HCT116 (cell line): ENCODE results near the gene WBP1L. TPM values are rescaled to one million over a fixed set of nuclear protein-coding genes. Genes with fewer than 3 reads are reported as not detected.

Source experiments
- ATAC-seq: fragments of 200-7000 bp; cut with Tn5 transposase; 2 replicates; pipeline ENCODE4 v1.9.1; 2020; ENCODE audit warnings: mild to moderate bottlenecking, moderate library complexity
- BruUV-seq: library from RNA; stranded (reverse); fragments of 400-500 nt; replicated peaks from 2 replicates; lab custom pipeline; 2021; lab: Mats Ljungman, UMichigan
- CTCF ChIA-PET: fragments of 300-600 bp; sonication (Branson Sonifier 250); formaldehyde crosslinking; loops from one replicate; lab custom pipeline; 2021; ENCODE audit warnings: antibody characterized with exemption; lab: Charles Lee
- POLR2A ChIA-PET: fragments of 300-600, 350-600 bp; sonication (Branson Sonifier 250); formaldehyde crosslinking; loops from one replicate; lab custom pipeline; 2021; ENCODE audit warnings: antibody characterized with exemption; lab: Charles Lee
- RAD21 ChIA-PET, 2 experiments: fragments of 300-600 bp; sonication (Branson Sonifier 250); formaldehyde crosslinking; loops; one replicate each; lab custom pipeline; 2023; ENCODE audit warnings: low total read pairs in 2 of 2; ENCODE audit not compliant: uncharacterized antibody in 2 of 2, unreplicated experiment in 2 of 2, low non-redundant PET in 1 of 2; lab: Charles Lee
- DNase-seq: peaks from one replicate; pipeline ENCODE4 v3.0.0-alpha.2; 2010; ENCODE audit warnings: low read depth, low spot score
- H2AFZ ChIP-seq: fragments of 200-600 bp; shearing (Covaris generic), sonication (generic); 2 replicates; pipeline ENCODE4 v1.6.1; 2017; ENCODE audit warnings: low read depth, mixed run types, mixed read lengths, antibody characterized with exemption, low read length; ENCODE audit not compliant: poor library complexity, severe bottlenecking
- H3K27ac ChIP-seq: 2 replicates; pipeline ENCODE4 v1.5.1; 2012; ENCODE audit warnings: low read depth, low read length
- H3K27me3 ChIP-seq: fragments of 200-600 bp; sonication (generic); 2 replicates; pipeline ENCODE4 v1.6.1; 2016; ENCODE audit warnings: mixed run types, low read length, mixed read lengths; ENCODE audit not compliant: insufficient read depth
- H3K36me3 ChIP-seq, 2 experiments: fragments of 200-500 bp in 1 of 2; fragments of 200-600 bp in 1 of 2; sonication (Bioruptor generic) in 1 of 2; sonication (generic) in 1 of 2; 2 replicates each; pipeline versions ENCODE4 v1.5.1 to v1.6.1; 2014 to 2016; ENCODE audit warnings: low read length in 2 of 2, inconsistent platforms in 1 of 2, mixed read lengths in 1 of 2, mixed run types in 1 of 2; ENCODE audit not compliant: insufficient read depth in 2 of 2, control insufficient read depth in 1 of 2
- H3K4me1 ChIP-seq, 2 experiments: fragments of 200-600 bp in 1 of 2; sonication (generic) in 1 of 2; 2 replicates each; pipeline versions ENCODE4 v1.5.1 to v1.6.1; 2012 to 2017; ENCODE audit warnings: low read length in 2 of 2, inconsistent platforms in 1 of 2, mild to moderate bottlenecking in 1 of 2, mixed read lengths in 1 of 2, mixed run types in 1 of 2, moderate library complexity in 1 of 2; ENCODE audit not compliant: insufficient read depth in 2 of 2, control insufficient read depth in 1 of 2
- H3K4me2 ChIP-seq: fragments of 200-600 bp; sonication (generic); 2 replicates; pipeline ENCODE4 v1.6.1; 2017; ENCODE audit warnings: mixed run types, low read length, mixed read lengths
- H3K4me3 ChIP-seq, 2 experiments: fragments of 200-600 bp in 1 of 2; sonication (generic) in 1 of 2; replicated peaks in 1 of 2; 2 replicates each; pipeline ENCODE4 v1.5.1; 2011 to 2016; ENCODE audit warnings: low read length in 2 of 2, control low read depth in 1 of 2, low read depth in 1 of 2, mild to moderate bottlenecking in 1 of 2, mixed read lengths in 1 of 2, mixed run types in 1 of 2
- H3K79me2 ChIP-seq: fragments of 200-600 bp; sonication (generic); 2 replicates; pipeline ENCODE4 v1.6.1; 2017; ENCODE audit warnings: mild to moderate bottlenecking, mixed run types, low read length, moderate library complexity, mixed read lengths; ENCODE audit not compliant: insufficient read depth
- H3K9ac ChIP-seq: fragments of 200-600 bp; sonication (generic); 2 replicates; pipeline ENCODE4 v1.6.1; 2016; ENCODE audit warnings: low read length, mixed read lengths
- H3K9me2 ChIP-seq: fragments of 200-600 bp; sonication (generic), shearing (Covaris generic); 2 replicates; pipeline ENCODE4 v1.6.1; 2017; ENCODE audit warnings: mixed run types, mild to moderate bottlenecking, moderate library complexity; ENCODE audit not compliant: insufficient read depth
- H3K9me3 ChIP-seq, 2 experiments: fragments of 200-500 bp in 1 of 2; fragments of 200-600 bp in 1 of 2; sonication (Bioruptor generic) in 1 of 2; sonication (generic) in 1 of 2; 2 replicates each; pipeline ENCODE4 v1.6.1; 2014 to 2017; ENCODE audit warnings: low read length in 2 of 2, mixed read lengths in 2 of 2, inconsistent platforms in 1 of 2, low read depth in 1 of 2, mild to moderate bottlenecking in 1 of 2, mixed run types in 1 of 2, moderate library complexity in 1 of 2; ENCODE audit not compliant: control insufficient read depth in 1 of 2, insufficient read depth in 1 of 2
- H4K20me1 ChIP-seq: fragments of 200-600 bp; sonication (generic), shearing (Covaris generic); 2 replicates; pipeline ENCODE4 v1.6.1; 2017; ENCODE audit warnings: mixed run types, mild to moderate bottlenecking, moderate library complexity; ENCODE audit not compliant: insufficient read depth
- CTCF ChIP-seq, 3 experiments: fragments of 200-600 bp in 1 of 3; sonication (generic) in 1 of 3; IDR thresholded peaks in 2 of 3; conservative IDR thresholded peaks in 1 of 3; 2 replicates each; pipeline ENCODE4 v1.5.1; 2012 to 2017; ENCODE audit warnings: low read depth in 2 of 3, low read length in 2 of 3, antibody characterized with exemption in 1 of 3, borderline replicate concordance in 1 of 3, control low read depth in 1 of 3, mild to moderate bottlenecking in 1 of 3, mixed read lengths in 1 of 3, mixed run types in 1 of 3, moderate library complexity in 1 of 3; ENCODE audit not compliant: insufficient read depth in 1 of 3
- EZH2phosphoT487 ChIP-seq: fragments of 200-600 bp; IDR thresholded peaks from 2 replicates; pipeline ENCODE4 v1.6.1; 2018; ENCODE audit warnings: antibody characterized with exemption, borderline replicate concordance
- MAX ChIP-seq: IDR thresholded peaks from 2 replicates; pipeline ENCODE4 v1.6.1; 2012
- POLR2A ChIP-seq: IDR thresholded peaks from 2 replicates; pipeline ENCODE4 v1.7.0; 2011; ENCODE audit warnings: borderline replicate concordance; ENCODE audit not compliant: insufficient read depth, insufficient read length; ENCODE audit errors: extremely low read depth
- SP1 ChIP-seq: IDR thresholded peaks from 2 replicates; pipeline ENCODE4 v1.6.1; 2012; ENCODE audit warnings: low read depth
- TCF7L2 ChIP-seq: IDR thresholded peaks from 2 replicates; pipeline ENCODE4 v1.7.0; 2011; ENCODE audit warnings: borderline replicate concordance, inconsistent platforms; ENCODE audit not compliant: insufficient read depth, insufficient read length; ENCODE audit errors: extremely low read depth
- ZBTB33 ChIP-seq: IDR thresholded peaks from 2 replicates; pipeline ENCODE4 v1.6.1; 2011; ENCODE audit warnings: mild to moderate bottlenecking, low read length, moderate library complexity; ENCODE audit not compliant: insufficient replicate concordance; ENCODE audit errors: extremely low read depth
- ZFX ChIP-seq: fragments of 450-650 bp; IDR thresholded peaks from 2 replicates; pipeline ENCODE4 v1.6.1; 2017
- intact Hi-C: fragments of 100-400 bp; cut with micrococcal nuclease; formaldehyde crosslinking; loops from 2 replicates; pipeline ENCODE4 v1.10.0; 2022
- total RNA-seq: library from RNA; stranded (reverse); gene quantifications from one replicate; pipeline ENCODE4 v1.2.1, GENCODE V29; 2021; ENCODE audit not compliant: unreplicated experiment
- TF ChIP-seq, protein P1 (sequence below): IDR thresholded peaks from 2 replicates; pipeline ENCODE4 v1.6.1; 2012; ENCODE audit warnings: low read depth

WBP1L gene
- total RNA-seq, 1 experiment from 2014 or later, result 25.2 TPM

GRCh38 chr10:102785818-102786217 lies 42.1 kb downstream of the WBP1L start (continued):
- TF ChIP-seq, protein P1, sequence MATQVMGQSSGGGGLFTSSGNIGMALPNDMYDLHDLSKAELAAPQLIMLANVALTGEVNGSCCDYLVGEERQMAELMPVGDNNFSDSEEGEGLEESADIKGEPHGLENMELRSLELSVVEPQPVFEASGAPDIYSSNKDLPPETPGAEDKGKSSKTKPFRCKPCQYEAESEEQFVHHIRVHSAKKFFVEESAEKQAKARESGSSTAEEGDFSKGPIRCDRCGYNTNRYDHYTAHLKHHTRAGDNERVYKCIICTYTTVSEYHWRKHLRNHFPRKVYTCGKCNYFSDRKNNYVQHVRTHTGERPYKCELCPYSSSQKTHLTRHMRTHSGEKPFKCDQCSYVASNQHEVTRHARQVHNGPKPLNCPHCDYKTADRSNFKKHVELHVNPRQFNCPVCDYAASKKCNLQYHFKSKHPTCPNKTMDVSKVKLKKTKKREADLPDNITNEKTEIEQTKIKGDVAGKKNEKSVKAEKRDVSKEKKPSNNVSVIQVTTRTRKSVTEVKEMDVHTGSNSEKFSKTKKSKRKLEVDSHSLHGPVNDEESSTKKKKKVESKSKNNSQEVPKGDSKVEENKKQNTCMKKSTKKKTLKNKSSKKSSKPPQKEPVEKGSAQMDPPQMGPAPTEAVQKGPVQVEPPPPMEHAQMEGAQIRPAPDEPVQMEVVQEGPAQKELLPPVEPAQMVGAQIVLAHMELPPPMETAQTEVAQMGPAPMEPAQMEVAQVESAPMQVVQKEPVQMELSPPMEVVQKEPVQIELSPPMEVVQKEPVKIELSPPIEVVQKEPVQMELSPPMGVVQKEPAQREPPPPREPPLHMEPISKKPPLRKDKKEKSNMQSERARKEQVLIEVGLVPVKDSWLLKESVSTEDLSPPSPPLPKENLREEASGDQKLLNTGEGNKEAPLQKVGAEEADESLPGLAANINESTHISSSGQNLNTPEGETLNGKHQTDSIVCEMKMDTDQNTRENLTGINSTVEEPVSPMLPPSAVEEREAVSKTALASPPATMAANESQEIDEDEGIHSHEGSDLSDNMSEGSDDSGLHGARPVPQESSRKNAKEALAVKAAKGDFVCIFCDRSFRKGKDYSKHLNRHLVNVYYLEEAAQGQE, result no peak
- TF ChIP-seq MAX, result no peak

DNA sequence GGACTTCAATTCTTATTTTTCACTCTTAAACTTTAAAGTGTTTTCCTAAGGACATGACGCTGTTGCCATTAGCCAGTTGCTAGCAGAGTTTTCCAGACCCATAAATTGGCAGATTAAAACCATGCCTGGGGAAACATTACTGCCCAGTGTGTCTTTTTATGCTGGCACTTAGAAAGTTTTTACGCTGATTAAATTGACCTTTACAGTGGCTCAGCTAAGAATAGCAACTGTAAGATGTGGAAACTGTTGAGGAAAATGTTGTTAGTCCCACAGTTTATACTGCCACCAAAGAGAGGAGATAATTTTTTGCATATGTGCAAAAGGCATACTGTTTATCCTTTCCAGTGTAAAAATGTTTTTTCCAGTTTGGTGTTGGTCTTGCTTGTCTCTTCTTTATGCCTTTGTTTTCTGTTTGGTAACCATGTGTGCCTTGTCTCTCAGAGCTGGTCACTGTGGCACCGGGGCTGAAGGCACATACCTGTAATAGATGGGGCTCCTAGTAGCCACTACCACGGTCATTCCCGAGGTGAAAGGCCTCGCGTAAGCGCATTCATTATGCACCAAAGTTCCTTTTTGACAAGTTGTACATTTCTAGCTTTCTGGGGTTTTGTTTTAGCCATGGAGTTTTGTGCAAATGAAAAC lies 48.1 kb downstream of the WBP1L start:
- Histone ChIP-seq H3K9ac (no peak overlapping the region), H3K79me2 (no peaks in the 10 kb centered on the region), H3K4me2 (no peak overlapping the region), H3K36me3 (no peaks in the 10 kb centered on the region), H3K9me3 (no peaks in the 10 kb centered on the region), H3K27ac (no peak overlapping the region), H3K4me1 (no peaks in the 10 kb centered on the region; a peak in 1 of 4 replicates), H3K9me2 (no peaks in the 10 kb centered on the region), H3K4me3 (no peak overlapping the region), H2AFZ (no peak overlapping the region), H3K27me3 (no peaks in the 10 kb centered on the region), H4K20me1 (no peaks in the 10 kb centered on the region)
- ChIA-PET RAD21 (no interaction called here), CTCF (no interaction called here), POLR2A (no interaction called here)
- intact Hi-C loops, result no loop called here
- DNase-seq, result no peak
- TF ChIP-seq CTCF (IDR thresholded peaks at IDR 0.05 in 2 of 3, conservative IDR thresholded peaks at IDR 0.05 in 1 of 3; ENCODE audit: borderline replicate concordance in 1 of 3, insufficient read depth in 1 of 3, low read depth in 2 of 3, low read length in 2 of 3), result no peak
- no peak for TF ChIP-seq EZH2phosphoT487
- no peak for TF ChIP-seq TCF7L2
- no peak for TF ChIP-seq POLR2A
- no peak for TF ChIP-seq SP1
- TF ChIP-seq ZBTB33, result no peak
- no peak for TF ChIP-seq ZFX
- no TSS peak for BruUV-seq
- ATAC-seq, result no peak
